ENCODE results near the gene CXCL14. TPM values are rescaled to one million over a fixed set of nuclear protein-coding genes. Genes with fewer than 3 reads are reported as not detected.

The CXCL14 gene
- total RNA-seq, 1 donor from 2014 or later, result 0.26 TPM

DNA sequence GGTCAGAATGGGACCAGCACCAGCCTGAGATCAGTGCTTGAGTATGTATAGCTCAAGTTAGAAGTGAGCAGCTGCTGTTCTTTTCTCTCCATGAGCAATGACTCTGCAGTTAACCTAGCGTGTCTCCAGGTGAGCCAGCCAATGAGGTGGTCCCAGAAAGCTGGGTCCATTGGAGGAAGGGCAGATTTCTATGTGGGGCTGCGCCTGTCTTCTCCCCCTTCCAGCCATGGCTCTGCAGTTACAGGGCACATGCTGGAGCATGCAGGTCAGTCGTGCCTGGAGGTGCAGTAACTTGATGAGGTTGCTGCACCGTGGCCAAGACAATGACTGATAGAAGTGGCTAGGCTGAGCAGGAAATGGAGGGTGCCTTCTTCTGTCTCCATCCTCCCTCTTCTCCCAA lies 29.6 kb upstream of the CXCL14 start:
- Histone ChIP-seq H3K4me3 (ENCODE audit: low read depth, low read length) (no peak overlapping the region), H3K27me3 (ENCODE audit: control insufficient read depth, insufficient read depth, low read length) (no peaks in the 10 kb centered on the region), H3K36me3 (ENCODE audit: control insufficient read depth, insufficient read depth, low read length) (no peaks in the 10 kb centered on the region)
- DNase-seq (ENCODE audit: low read depth) (peak; percentile 74), FAIRE-seq (peak; percentile 85)
- no peak for TF ChIP-seq CTCF (IDR thresholded peaks at IDR 0.05; ENCODE audit: insufficient read depth, low read length, severe bottlenecking)

DNA sequence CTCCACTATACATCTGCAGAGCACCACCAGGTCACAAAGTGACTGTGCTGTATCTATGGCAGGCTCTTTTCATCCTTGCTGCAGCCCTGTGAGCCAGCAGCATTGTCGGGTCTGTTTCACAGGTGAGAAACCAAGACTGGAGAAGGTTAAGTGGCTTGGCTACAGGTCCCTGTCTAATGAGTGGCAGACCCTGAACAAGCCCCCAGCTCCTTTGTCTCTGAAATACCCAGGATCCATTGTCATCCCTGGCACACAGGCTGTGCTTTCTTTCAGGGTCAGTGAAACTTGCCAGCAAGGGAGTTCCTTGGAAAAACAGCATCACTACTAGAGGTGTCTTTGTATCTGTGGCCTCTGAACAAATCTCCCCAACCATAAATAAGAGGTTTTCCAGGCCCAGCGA lies 27.6 kb upstream of the CXCL14 start:
- H3K4me3 ChIP-seq (ENCODE audit: low read depth, low read length), result no peak overlapping the region
- H3K27me3 ChIP-seq (ENCODE audit: control insufficient read depth, insufficient read depth, low read length), result no peaks in the 10 kb centered on the region
- no peak for DNase-seq (ENCODE audit: low read depth)
- no peaks in the 10 kb centered on the region for H3K36me3 ChIP-seq (ENCODE audit: control insufficient read depth, insufficient read depth, low read length)
- TF ChIP-seq CTCF (IDR thresholded peaks at IDR 0.05; ENCODE audit: insufficient read depth, low read length, severe bottlenecking), result no peak
- no peak for FAIRE-seq

DNA sequence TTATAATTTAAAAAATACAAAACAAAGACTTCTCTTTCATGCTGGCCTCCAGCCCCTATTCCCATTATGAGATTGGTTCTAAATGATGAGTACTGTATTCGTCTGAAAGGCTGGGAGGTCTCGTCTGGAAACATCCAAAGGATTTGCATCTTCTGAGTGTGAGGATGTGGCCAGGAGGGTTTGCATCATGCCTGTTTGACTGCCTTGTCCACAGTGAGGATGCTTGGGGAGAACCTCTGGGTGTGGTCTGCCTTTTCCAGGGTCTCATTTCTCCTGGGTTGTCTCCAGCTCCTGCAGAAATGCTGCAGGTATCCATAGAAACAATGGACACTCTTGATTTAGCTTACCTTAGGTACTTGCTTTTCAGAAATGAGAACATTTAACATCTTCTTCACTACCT lies 26.4 kb upstream of the CXCL14 start:
- no peak for FAIRE-seq
- no peak for TF ChIP-seq CTCF (IDR thresholded peaks at IDR 0.05; ENCODE audit: insufficient read depth, low read length, severe bottlenecking)
- peaks cover 1% of the 10 kb centered on the region for H3K27me3 ChIP-seq (ENCODE audit: control insufficient read depth, insufficient read depth, low read length)

DNA sequence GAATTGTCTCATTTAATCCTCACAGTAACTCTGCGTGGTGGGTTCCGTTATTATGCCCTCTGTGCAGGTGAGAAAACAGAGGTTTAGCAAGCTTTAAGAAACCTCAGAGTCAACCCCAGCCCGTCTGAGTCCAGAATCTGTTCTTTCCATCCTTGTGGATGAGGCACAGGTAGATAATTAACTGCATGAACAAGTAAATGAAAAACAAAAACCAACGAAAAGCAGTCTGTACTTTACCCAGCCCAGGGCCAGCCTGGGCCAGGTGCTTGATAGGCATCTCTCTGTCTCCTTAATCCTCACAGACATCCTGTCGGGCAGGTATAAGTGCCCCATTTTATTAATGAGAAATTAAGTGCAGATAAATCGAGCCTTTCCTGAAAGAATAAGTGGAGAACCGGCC lies 25.3 kb upstream of the CXCL14 start:
- Histone ChIP-seq H3K27me3 (ENCODE audit: control insufficient read depth, insufficient read depth, low read length) (peaks cover 2% of the 10 kb centered on the region), H3K4me3 (ENCODE audit: low read depth, low read length) (no peak overlapping the region), H3K36me3 (ENCODE audit: control insufficient read depth, insufficient read depth, low read length) (no peaks in the 10 kb centered on the region)
- FAIRE-seq (peak; percentile 58), DNase-seq (ENCODE audit: low read depth) (no peak)
- no peak for TF ChIP-seq CTCF (IDR thresholded peaks at IDR 0.05; ENCODE audit: insufficient read depth, low read length, severe bottlenecking)

More for the DNA sequence above, 26.4 kb upstream of the CXCL14 start:
- H3K36me3 ChIP-seq (ENCODE audit: control insufficient read depth, insufficient read depth, low read length), result no peaks in the 10 kb centered on the region
- H3K4me3 ChIP-seq (ENCODE audit: low read depth, low read length), result no peak overlapping the region
- no peak for DNase-seq (ENCODE audit: low read depth)

DNA sequence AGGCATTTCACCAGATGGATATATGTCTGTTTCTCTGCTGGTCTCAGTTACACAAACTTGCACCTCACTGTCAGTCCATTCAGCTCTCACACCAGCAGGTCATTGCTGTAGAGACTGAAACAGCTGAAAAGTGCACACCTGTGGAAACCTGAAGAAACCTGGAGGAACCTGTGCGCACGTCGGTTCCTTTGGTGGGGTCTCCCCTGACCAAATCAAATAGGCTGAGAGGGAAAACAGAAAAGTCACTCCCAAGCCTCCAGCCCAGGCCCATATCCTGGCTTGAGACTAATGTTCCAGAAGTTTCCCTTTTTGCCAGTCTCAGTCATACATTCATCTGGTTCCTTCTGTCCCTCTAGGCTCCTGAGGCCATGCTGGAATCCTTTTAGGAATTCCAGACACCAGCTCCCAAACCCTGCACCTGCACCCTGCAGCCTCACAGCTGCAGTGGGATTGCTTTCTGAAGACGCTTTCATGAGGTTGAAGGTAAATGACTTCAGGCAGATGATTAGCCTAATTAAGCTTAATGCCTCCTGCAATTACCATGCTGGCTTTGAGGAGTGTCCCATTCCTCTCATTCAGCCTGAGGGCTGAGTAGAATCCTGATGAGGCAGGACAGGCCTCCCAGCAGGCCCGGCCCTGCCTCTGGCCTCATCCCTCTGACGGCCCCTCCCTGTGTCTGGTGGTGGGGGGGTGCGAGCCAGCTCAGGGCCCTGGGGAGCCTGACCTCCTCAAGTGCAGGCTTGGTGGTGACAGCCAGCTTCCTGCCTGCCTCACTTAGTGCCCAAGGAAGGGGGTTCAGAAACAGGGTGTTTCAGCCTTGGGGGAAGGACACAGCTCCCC lies 24.3 kb upstream of the CXCL14 start:
- DNase-seq (ENCODE audit: low read depth) (no peak), FAIRE-seq (no peak)
- H3K4me3 ChIP-seq (ENCODE audit: low read depth, low read length), result no peak overlapping the region
- H3K36me3 ChIP-seq (ENCODE audit: control insufficient read depth, insufficient read depth, low read length), result no peaks in the 10 kb centered on the region
- TF ChIP-seq CTCF (IDR thresholded peaks at IDR 0.05; ENCODE audit: insufficient read depth, low read length, severe bottlenecking), result no peak
- H3K27me3 ChIP-seq (ENCODE audit: control insufficient read depth, insufficient read depth, low read length), result peaks cover 2% of the 10 kb centered on the region

GRCh38 chr5:135601466-135601865 lies 22.7 kb upstream of the CXCL14 start:
- TF ChIP-seq CTCF (IDR thresholded peaks at IDR 0.05; ENCODE audit: insufficient read depth, low read length, severe bottlenecking), result no peak
- H3K27me3 ChIP-seq (ENCODE audit: control insufficient read depth, insufficient read depth, low read length), result peaks cover 2% of the 10 kb centered on the region
- DNase-seq (ENCODE audit: low read depth) (no peak), FAIRE-seq (no peak)
- no peaks in the 10 kb centered on the region for H3K36me3 ChIP-seq (ENCODE audit: control insufficient read depth, insufficient read depth, low read length)
- H3K4me3 ChIP-seq (ENCODE audit: low read depth, low read length), result no peak overlapping the region

Data from bronchial epithelial cell (primary cell).